A673 (cell line): ENCODE data around the gene RAD51AP2.

ENCODE experiments used
- CTCF ChIP-seq: fragments of 300-800, 200-600 bp; sonication (generic); conservative IDR thresholded peaks from 2 replicates; pipeline ENCODE4 v1.5.1; 2017; ENCODE audit warnings: low read depth, mild to moderate bottlenecking, antibody characterized with exemption, low read length, moderate library complexity, mixed read lengths
- EZH2 ChIP-seq: fragments of 200-600 bp; sonication (generic); IDR thresholded peaks from 2 replicates; pipeline ENCODE4 v1.6.1; 2017; ENCODE audit warnings: borderline replicate concordance, low read depth, mild to moderate bottlenecking, mixed read lengths, antibody characterized with exemption, low read length; ENCODE audit not compliant: poor library complexity, severe bottlenecking

- TF ChIP-seq CTCF = no peak
- TF ChIP-seq EZH2 = no peak
These were observed 20.0 kb upstream of the RAD51AP2 start for GRCh38 chr2:17538022-17538843.
